ENCODE measurements around the gene FPGS.
"Not testable (repeated sequence)": the region's sequence is repeated elsewhere in the genome, so short reads cannot be mapped to it uniquely, and the experiment has no call there.

The FPGS gene

GRCh38 chr9:127845619-127846018, 42.9 kb downstream of the FPGS start:
- DNase-seq = not testable (repeated sequence)

- DNase-seq = no peak
Measured at GRCh38 chr9:127846443-127847177, 43.9 kb downstream of the FPGS start.

GRCh38 chr9:127847178-127847510, 44.5 kb downstream of the FPGS start:
- DNase-seq = no peak

- DNase-seq = no peak
Measured at GRCh38 chr9:127847833-127848755, 45.4 kb downstream of the FPGS start.

GRCh38 chr9:127848756-127849504, 46.2 kb downstream of the FPGS start:
- no peak for DNase-seq

- no peak for DNase-seq
Measured at GRCh38 chr9:127850286-127850830, 47.7 kb downstream of the FPGS start.

- DNase-seq = no peak
Measured at GRCh38 chr9:127852829-127853228, 50.1 kb downstream of the FPGS start.

GRCh38 chr9:127853312-127854183, 50.9 kb downstream of the FPGS start:
- DNase-seq = no peak

- DNase-seq = no peak
Measured at GRCh38 chr9:127854184-127854806, 51.6 kb downstream of the FPGS start, which contains the start of gene ENG. ENG (minus strand) TSS chr9:127854658; CDS start chr9:127854355, 303 bp downstream.

- DNase-seq = no peak
Measured at GRCh38 chr9:127854960-127855359, 52.3 kb downstream of the FPGS start.

GRCh38 chr9:127855522-127855921, 52.8 kb downstream of the FPGS start:
- no peak for DNase-seq

GRCh38 chr9:127856094-127856728, 53.5 kb downstream of the FPGS start:
- no peak for DNase-seq

GRCh38 chr9:127856729-127857116, 54.0 kb downstream of the FPGS start:
- DNase-seq = no peak

GRCh38 chr9:127857278-127857677, 54.6 kb downstream of the FPGS start:
- no peak for DNase-seq

- DNase-seq = peak; percentile 64
Measured at GRCh38 chr9:127858041-127858512, 55.4 kb downstream of the FPGS start.

- DNase-seq = no peak
Measured at GRCh38 chr9:127860260-127860659, 57.6 kb downstream of the FPGS start.

GRCh38 chr9:127860779-127861178, 58.1 kb downstream of the FPGS start:
- no peak for DNase-seq

GRCh38 chr9:127862075-127863011, 59.7 kb downstream of the FPGS start:
- no peak for DNase-seq

GRCh38 chr9:127863191-127863621, 60.5 kb downstream of the FPGS start:
- DNase-seq = no peak
